Gastrocnemius medialis (tissue), 4 donors: ENCODE data around the gene TMEM221.
A peak's percentile ranks its signal among the peaks of the same experiment; 100 is the strongest.

Experiments
- CTCF ChIP-seq, 5 experiments: fragments of 450-650 bp in 3 of 5; fragments of 200-600 bp in 2 of 5; sonication (generic) in 2 of 5; IDR thresholded peaks in 4 of 5; conservative IDR thresholded peaks in 1 of 5; 1 replicate in 4 of 5; 2 replicates in 1 of 5; pipeline ENCODE4 v1.5.1; 2016 to 2019; ENCODE audit warnings: antibody characterized with exemption in 5 of 5, mild to moderate bottlenecking in 3 of 5, moderate library complexity in 3 of 5
- POLR2A ChIP-seq, 2 donors: fragments of 450-650 bp; IDR thresholded peaks; one replicate each; pipeline ENCODE4 v1.6.1; 2017; ENCODE audit warnings: antibody characterized with exemption in 2 of 2, mild to moderate bottlenecking in 2 of 2, moderate library complexity in 2 of 2

DNA sequence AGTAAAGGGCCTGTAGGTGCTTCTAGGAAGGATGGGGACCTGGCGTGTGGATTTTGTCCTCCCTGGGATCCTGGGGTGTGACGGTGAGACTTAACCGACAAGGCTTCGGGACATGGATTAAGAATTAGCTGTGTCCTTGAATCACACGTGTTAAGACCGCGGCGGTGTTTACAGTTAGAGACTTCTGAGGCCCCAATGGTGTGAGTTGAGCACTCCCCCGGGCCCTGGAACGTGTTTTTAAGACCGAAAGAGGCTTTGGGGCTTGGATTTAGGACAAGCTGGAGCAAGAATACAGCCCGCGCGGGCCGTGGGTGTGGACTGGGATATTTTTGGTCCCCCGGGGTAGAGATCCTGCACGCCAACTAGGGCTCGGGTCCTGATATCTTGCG, 20.6 kb upstream of the TMEM221 start:
- TF ChIP-seq CTCF (IDR thresholded peaks at IDR 0.05 in 4 of 5, conservative IDR thresholded peaks at IDR 0.05 in 1 of 5) (no peak), POLR2A (IDR thresholded peaks at IDR 0.05) (peak; percentile 75 to 76)
